Fibroblast of villous mesenchyme (primary cell): Measurements from ENCODE around the gene PIGP. TPM values are rescaled to one million over a fixed set of nuclear protein-coding genes. Genes with fewer than 3 reads are reported as not detected.
"Not testable (repeated sequence)": the region's sequence is repeated elsewhere in the genome, so short reads cannot be mapped to it uniquely, and the experiment has no call there.

Experiments
- DNase-seq: peaks from one replicate; pipeline ENCODE4 v3.0.0-alpha.2; 2010; ENCODE audit warnings: low read depth
- H3K4me3 ChIP-seq: 2 replicates; pipeline ENCODE4 v1.5.1; 2011; ENCODE audit warnings: low read depth, mild to moderate bottlenecking, low read length
- total RNA-seq: library from RNA; depleted of rRNA; stranded (reverse); fragments of >200 nt; gene quantifications from 2 replicates; pipeline ENCODE4 v1.2.3, GENCODE V29; 2012
- TF ChIP-seq, protein P1 (sequence below): IDR thresholded peaks from 2 replicates; pipeline ENCODE4 v1.5.1; 2012; ENCODE audit warnings: low read depth, mild to moderate bottlenecking, low read length; ENCODE audit not compliant: insufficient read depth

The PIGP gene
- total RNA-seq, 1 donor = 11.2 TPM

DNA sequence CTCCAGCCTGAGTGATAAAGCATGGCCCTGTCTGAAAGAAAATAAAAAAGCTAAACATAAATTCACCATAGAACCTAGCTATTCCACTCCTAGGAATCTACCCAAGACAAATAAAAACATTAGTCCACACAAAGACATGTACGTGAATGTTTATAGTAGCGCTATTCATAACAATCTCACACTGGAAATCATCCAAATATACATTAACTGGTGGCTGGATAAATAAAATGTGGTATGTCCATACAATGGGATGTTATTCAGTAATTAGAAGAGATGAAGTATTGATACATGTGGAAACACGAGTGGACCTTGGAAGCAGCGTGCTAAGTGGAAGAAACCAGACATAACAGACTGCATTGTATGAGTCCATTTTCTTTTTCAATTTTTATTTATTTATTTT lies 36.7 kb downstream of the PIGP start:
- no peak for DNase-seq
- TF ChIP-seq, protein P1, sequence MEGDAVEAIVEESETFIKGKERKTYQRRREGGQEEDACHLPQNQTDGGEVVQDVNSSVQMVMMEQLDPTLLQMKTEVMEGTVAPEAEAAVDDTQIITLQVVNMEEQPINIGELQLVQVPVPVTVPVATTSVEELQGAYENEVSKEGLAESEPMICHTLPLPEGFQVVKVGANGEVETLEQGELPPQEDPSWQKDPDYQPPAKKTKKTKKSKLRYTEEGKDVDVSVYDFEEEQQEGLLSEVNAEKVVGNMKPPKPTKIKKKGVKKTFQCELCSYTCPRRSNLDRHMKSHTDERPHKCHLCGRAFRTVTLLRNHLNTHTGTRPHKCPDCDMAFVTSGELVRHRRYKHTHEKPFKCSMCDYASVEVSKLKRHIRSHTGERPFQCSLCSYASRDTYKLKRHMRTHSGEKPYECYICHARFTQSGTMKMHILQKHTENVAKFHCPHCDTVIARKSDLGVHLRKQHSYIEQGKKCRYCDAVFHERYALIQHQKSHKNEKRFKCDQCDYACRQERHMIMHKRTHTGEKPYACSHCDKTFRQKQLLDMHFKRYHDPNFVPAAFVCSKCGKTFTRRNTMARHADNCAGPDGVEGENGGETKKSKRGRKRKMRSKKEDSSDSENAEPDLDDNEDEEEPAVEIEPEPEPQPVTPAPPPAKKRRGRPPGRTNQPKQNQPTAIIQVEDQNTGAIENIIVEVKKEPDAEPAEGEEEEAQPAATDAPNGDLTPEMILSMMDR = no peak
- H3K4me3 ChIP-seq = no peak overlapping the region

DNA sequence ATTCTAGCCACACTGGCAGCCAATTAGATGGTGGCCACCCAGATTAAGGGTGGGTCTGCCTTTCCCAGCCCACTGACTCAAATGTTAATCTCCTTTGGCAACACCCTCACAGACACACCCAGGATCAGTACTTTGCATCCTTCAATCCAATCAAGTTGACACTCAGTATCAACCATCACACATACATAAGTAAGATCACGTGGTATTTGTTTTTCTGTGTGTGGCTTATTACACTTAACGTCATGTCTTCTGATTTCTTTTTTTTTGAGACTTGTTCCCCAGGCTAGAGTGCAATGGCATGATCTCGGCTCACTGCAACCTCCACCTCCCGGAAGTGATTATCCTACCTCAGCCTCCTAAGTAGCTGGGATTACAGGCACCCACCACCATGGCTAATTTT lies 38.5 kb downstream of the PIGP start:
- not testable (repeated sequence) for H3K4me3 ChIP-seq, DNase-seq

DNA sequence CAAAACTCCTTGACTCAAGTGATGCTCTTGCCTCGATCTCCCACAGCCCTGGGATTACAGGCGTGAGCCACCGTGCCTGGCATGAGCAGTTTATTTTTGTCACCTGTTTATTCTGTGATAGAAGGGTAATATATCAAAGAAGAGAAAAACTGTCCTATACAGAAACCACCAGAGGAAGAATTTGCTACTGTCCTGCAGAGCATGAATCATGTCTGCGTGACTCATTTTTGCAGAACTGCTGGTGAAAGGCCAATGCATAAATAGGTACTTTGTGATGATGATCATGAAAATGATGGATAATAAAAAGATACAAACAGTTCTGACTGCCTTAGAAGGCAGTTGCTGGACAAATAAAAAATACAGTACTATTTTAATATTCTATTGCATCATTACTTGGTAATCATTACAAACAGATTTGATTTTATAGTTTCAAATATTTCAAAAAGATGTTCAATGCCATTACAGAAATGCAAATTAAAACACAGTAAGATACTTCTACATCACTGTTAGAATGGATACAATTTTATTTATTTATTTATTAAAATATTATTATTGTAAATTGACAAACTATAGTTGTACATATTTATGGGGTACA lies 39.9 kb downstream of the PIGP start:
- DNase-seq = peak; percentile 59
- TF ChIP-seq, protein P1 = no peak
- no peak overlapping the region for H3K4me3 ChIP-seq

- DNase-seq = no peak
- TF ChIP-seq, protein P1 = no peak
- H3K4me3 ChIP-seq = no peak overlapping the region
Measured at GRCh38 chr21:37032293-37032692, 40.6 kb downstream of the PIGP start.

DNA sequence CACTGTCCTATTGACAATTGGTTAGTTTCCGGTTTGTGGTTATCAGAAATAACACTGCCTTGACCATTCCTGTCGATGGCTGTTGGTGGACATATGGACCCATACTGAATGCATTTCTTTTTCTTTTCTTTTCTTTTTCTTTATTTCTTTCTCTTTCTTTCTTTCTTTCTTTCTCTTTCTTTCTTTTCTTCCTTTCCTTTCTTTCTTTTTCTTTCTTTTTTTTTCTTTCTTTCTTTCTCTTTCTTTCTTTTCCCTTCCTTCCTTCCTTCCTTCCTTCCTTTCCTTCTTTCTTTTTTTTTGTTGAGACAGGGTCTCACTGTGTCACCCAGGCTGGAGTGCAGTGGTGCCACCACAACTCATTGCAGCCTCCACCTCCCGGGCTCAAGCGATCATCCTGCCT lies 42.0 kb downstream of the PIGP start:
- no peak for DNase-seq
- TF ChIP-seq, protein P1 = no peak
- H3K4me3 ChIP-seq = no peak overlapping the region

DNA sequence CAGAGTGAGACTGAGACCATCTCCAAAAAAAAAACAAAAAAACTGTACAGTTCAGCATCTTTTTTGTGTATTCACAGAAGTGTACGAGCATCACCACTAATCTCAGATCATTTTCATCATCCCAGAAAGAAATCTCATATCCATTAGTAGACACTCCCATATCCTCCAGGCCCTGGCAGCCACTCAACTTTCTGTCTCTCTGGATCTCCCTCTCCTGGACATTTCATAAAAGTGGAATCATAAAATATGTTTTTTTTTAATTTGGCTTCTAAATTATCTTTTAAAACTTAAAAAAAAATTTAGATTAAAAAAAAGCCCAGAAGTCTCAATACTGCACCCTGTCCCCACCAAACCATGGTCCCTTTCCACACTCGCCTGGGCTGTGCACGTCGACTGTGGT lies 44.3 kb downstream of the PIGP start:
- TF ChIP-seq, protein P1 = no peak
- H3K4me3 ChIP-seq = no peak overlapping the region
- no peak for DNase-seq

GRCh38 chr21:37026499-37026898 lies 46.4 kb downstream of the PIGP start:
- no peak for DNase-seq
- no peak overlapping the region for H3K4me3 ChIP-seq
- TF ChIP-seq, protein P1 = no peak
